Fibroblast of skin of scalp (primary cell): ENCODE data around the gene ARHGAP32.
A peak's percentile ranks its signal among the peaks of the same experiment; 100 is the strongest.
"Not testable (repeated sequence)": the region's sequence is repeated elsewhere in the genome, so short reads cannot be mapped to it uniquely, and the experiment has no call there.

Experiments used
- DNase-seq: peaks from one replicate; pipeline ENCODE4 v3.0.0-alpha.2; 2013

Gene ARHGAP32

DNA sequence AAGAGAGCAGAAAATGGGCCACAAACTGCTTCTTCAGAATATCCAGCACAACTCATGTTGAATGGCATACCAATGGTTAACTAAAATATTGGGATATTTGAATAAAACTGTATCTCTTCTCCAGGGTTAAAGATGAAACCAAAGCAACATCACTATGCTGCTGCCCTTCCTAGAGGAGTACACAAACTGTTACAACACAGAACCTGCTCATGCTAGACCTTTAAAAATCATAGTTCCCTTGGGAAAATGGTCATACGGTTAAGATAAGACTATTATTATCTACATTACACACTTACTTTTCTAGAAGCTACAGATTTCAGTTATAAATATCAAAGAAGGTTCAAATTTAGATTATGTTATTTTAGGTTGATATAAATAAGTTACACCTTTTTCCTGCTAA lies 170.8 kb downstream of the ARHGAP32 start:
- DNase-seq = no peak

DNA sequence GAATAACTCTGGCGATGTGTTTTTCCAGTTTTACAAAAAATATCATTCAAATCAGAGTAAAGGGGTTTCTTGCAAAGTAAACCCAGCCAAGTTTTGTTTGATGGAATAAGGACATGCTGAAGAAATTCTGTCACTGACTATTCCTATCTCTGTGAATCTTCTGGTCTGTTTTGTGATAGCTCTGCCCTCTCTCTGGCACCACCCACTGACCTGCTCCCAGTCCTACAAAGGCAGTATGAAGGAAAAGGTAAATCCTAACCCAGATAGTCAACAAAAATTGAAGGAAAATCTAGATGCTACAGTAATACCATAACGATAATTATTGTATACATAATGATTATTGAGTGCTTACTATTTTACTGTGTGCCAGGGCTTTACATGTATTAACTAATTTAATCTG lies 173.1 kb downstream of the ARHGAP32 start:
- DNase-seq = no peak

DNA sequence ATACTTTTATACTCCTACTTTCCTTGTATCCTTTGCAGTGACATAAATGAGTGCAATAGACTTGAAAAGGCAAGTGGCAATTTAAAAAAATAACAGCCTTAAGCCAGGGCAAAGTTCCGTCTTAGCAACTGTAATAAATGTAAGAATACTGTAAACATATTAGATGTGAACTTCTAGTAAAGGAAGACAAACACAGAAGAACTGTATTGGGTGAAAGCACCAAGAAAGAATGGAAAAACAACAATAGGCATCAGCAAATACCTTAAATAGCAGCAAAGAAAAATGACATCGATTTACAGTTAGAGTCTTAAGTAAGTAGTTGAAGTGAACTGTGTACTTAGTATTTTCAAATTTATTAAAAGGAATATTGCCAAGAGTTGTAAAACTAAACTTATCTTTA lies 174.0 kb downstream of the ARHGAP32 start:
- no peak for DNase-seq

DNA sequence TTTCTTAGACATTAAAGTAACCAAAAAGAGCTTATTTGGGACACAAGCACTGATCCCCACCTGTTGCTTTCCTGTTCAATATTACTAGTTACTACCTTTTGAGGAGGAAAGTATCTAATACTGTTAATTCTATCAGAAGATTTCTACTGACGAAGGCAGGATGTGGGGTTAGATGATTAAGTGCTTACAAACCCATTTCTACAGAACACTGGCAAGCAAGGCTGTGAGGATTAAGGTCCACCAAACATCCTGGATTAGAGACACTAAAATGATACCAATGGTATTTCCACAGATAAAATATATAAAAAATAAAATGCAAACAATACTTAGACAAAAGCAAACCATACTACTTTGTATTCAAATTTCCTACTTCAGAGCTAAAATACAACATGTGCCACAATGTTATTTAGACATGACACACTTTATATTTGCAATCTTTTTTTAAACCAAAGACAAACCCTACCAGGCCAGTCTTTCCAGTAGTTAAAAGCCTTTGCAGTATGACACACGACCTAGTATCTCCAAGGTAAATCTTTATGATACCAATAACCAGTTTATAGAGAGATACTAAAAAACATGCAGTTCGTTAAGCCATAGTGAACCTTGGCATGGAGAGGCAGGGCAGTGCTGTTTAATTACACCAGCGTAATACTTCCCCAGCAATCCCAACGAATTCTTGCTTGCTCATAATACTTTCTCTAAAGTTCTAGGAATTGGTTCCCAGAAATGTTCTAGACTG lies 178.2 kb downstream of the ARHGAP32 start:
- DNase-seq = no peak

DNA sequence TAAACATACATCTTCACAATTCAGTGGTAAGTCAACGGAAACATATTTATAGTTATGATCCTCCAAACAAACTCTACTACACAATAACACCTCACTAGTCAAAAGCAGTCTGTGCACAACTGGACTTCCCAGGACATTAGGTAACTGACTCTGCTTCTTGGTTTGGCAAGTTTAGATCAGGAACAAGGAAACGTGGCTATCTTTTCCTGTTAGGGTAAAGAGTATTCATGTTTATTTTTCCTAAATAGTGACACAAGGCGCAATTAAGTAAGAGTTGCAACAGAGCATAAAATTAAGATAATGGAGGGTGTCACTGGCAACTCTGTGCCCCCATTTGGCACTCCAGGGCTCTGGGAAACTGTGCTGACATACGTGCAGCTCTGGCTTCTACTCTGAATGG lies 179.2 kb downstream of the ARHGAP32 start:
- no peak for DNase-seq

DNA sequence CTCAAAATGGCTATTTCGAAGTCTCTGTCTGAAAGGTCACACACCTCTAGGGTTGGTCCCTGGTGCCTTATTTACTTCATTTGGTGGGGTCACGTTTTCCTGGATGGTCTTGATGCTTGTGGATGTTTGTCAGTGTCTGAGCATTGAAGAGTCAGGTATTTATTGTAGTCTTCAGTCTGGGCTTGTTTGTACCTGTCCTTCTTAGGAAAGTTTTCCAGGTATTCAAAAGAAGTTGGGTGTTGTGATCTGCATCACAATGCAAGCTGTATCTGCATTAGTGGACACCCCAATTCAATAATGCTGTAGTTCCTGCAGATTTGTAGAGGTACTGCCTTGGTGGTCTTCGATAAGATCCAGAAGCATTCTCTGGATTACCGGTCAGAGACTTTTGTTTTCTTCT lies 186.0 kb downstream of the ARHGAP32 start:
- no peak for DNase-seq

DNA sequence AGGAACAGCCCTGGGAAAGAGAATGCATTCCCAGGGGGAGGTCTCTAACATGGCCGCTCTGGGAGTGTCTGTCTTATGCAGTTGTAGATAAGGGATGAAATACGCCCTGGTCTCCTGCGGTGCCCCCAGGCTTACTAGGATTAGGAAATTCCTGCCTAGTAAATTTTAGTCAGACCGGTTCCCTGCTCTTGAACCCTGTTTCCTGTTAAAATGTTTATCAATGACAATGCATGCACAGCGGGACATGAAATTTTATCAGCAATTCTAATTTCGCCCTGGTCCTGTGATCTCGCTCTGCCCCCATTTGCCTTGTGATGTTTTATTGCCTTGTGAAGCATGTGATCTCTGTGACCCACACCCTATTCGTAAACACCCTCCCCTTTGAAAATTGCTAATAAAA lies 193.0 kb downstream of the ARHGAP32 start:
- not testable (repeated sequence) for DNase-seq

DNA sequence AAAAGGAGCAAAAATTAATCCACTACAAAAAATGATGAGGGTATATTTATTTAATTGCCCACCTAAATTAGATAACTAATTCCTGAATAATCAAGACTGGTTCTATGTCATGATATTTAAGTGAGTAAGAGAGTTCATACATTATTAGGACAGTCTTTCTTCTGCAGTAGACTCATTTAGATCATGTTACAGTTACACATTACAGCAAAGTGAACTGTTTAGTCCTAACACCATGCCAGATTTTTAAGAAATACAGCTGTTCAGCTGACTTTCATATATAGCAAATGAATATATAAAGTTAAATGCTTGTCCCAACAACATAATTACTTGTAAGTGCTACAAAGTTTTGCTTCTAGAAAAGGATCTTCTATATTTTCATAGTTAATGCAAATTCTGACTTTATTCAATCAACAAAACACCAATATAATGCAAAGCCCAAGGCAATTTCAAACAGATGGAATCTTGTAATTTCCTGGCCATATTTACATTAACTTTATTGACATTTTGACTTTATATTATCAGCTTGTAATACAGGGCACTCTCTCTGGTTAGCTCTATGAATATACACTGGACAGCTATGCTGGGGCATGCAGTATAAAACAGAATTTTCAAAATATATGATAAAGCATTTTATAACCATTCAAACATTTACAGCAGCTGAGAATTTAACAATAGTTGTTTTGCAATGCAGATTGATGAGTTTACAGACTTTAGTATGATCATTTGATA lies 203.7 kb downstream of the ARHGAP32 start:
- DNase-seq = no peak

DNA sequence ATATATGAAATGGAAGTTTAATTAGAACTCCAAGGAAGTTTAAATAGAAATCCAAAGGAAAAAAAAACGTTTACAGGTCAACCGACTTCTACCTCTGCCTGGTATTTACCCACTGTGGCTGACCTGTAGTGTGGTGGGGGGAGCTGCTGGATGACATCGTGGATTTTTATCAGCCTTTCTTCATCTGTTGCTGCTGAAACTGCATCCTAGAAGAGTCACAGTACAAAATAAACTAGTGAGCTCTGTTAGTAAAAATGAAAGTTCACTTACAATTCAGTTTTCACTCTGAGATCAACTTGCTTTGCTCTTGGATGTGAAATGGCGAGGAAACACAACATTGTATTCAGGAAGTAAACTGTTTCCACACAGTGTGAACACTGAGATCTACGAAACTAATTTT lies 206.2 kb downstream of the ARHGAP32 start:
- DNase-seq = no peak

DNA sequence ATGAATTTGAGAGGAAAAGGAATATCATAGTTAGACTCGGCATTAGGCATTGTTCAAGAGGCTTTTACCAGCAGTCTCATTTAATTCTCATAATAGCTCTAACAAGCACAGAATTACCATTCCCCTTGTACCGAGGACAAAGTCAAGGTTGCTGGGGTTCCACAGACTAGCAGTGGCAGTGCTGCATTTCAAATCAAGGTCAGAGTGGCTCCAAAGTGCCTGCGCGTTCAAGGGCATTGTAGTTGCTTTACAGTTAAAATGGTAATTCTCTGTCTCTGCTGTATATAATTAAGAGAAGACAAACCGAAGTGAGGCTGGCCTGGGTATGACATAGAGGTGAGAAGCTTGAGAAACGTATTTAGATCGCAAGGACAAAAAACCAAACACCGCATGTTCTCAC lies 209.1 kb downstream of the ARHGAP32 start:
- DNase-seq = no peak

DNA sequence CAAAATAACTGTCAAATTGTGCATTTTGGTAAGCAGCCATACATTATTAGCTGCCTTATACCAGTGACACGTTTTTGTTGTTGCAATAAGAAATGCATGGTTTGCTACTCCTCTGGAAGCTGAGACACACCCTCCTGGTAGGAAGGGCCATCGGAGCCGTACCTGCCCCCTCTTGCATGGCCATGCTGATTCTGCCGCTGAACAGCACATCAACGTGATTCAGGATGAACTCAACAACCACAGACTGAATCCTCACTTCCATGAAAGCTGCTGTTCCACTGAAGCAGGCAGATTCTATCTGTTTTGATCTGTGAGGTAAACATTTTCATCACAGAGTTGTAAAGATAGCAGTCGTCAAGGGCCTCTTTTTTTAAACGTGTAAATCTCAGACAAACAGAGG lies 210.9 kb downstream of the ARHGAP32 start:
- no peak for DNase-seq

DNA sequence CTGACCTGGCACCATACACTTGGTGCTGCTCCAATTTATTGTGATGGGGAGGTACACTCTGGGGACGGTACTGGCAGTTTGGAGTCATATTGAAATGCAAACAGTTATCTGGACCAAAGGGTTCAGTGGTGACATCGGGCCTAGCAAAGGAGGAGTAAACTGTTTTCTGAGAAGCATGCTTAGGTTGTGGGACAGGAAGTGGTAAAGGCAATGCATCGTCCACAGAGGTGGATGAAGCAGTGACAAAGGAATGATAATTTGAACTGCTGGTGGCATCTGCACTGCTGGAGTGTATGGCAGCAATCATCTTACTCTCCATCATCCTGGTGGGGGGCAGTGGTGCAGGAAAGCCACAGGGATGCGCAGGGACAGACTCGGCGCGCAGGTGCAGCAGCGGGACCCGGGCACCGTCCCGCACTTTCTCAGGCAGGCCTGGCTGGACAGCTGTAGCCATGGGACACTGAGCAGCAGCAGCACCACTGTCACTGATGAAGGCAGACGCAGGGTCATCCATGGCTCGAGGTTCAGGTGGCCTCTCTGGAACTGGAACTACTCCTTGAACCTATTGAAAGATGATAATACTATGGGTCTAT lies 221.4 kb downstream of the ARHGAP32 start:
- no peak for DNase-seq

DNA sequence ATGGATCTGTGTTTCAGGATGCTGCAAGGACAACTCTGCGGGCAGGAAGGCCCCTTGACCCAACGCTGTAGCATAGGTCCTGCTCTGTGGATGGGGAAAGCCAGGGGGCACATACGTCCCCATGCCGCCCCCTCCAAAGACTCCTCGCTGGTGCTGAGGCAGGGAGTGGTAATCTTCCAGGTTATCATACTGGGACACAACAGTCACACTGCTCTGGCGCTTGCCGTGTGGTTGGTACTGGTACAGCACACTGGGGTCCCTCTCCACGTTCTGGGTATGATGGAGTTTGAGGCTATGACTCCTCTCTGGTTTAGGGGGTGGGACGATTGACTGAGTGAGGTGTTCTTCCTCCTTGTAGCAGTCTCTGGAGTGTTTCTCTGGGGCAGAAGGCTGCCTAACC lies 223.2 kb downstream of the ARHGAP32 start:
- no peak for DNase-seq

DNA sequence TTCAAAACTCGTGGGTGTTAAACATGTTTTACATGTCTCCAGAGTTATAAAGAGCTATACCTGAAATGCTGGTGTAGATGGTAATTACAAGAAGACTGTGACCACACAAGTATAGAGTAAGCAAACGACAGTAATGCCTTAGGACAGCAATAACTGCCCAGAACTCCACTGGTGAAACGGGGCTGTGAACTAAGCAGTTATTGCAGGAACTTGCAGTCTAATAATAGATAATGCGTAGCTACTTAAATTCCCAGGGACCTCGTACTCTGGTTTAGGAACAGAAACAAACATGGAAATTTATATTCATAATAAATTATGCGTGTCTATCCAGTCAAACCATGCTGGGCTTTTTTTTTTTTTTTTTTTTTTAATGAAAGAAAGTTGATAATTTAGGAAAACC lies 224.5 kb downstream of the ARHGAP32 start:
- DNase-seq = no peak

DNA sequence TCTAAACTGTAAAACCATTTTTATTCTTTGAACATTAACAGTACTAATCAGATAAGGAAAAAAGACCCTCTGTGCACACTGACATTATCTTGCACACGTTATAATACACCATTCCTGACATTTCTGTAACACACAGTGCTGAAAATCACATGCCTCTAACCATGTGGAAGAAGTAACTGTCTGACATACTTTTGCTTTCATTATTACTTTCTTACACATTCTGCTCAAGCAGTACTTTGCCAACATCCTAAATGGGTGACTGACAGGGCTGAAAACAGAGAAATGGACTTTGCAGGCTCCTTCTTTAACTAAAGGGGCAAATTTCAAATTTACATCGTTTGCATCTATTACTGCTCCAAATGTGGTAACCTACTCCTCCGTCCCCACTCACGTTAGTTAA lies 226.6 kb downstream of the ARHGAP32 start:
- no peak for DNase-seq

DNA sequence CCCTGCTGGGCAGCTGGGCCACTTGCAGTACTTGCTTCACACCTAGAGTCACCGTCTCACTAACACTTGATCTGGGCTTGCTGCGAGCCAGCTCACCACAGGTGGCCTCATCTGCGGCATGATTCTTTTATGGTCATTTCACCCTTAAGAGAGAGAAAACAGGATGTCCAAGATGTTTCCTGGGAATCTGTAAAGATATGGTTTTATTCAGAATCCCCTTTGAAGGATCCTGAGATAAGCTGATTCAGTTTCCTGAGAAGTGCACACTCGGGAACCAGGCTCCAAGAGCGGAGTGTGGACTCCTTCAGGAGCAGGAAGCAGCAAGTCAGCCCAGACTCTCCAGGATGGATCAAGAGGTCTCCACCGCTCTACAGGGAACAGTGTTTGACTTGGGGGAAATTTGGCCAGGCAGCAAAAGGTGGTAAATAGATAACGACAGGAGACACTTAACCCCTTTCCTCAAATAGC lies 227.6 kb downstream of the ARHGAP32 start:
- no peak for DNase-seq

DNA sequence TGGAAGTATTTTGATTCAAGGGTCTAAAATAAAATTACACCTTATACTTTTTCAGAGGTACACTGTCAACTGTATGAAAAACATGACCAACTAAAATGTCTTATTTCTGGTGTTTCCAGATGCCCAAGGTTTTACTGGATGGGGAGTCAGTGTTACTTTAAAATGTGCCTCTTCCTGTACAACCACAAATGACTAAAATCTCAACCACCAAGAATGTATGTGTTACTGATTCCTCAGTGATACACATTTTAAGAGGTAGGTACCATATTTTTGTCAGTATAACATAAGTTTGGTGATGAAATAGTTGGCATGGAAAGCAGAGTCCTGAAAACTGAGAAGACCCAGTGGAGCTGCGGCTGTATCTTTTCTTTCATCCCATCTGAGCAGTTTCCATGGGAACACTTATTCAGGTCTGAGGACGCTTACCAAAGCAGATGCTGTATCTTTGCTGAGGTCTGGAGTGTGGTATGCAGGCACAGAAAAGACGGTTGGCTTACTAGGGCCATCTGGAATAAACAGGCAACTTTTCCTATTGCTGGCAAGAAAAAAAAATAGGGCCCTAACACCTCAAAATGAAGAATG lies 228.3 kb downstream of the ARHGAP32 start:
- DNase-seq = peak; percentile 10

DNA sequence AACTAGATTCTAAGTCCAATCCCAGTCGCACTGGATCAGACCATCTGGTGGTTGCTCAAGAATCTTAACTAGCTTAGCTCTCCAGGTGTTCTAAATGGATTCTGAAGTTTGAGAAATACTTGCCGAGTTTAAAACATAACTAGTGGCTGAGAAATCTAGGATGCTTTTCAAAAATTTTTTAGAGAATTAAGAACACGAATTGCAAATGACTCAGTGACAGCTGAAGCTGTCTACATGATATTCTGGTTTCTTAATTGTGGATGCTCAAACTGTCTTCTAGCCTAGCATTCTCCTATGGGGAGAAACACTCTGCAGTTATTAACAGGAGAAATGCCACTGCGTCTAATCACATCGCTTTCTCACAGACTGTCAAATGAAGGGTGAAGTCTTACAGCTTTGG lies 229.2 kb downstream of the ARHGAP32 start:
- DNase-seq = no peak

DNA sequence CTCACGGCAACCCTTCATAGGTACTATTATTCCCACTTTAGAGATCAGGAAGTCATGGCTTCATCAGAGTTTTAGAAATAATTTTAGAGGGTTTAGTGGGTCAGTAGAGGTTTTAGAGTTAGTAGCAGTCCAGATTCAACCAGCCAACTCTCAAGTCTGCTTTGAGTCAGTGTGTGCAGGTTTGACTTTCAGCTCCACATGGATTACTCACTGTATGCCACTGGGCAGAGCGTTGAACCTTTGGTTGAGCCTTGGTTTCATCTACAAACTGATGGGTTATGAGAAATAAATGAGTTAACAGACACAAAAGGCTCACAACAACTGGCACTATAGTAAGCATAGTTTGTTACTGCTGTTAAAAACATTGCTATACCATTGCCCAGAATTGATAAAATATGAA lies 230.5 kb downstream of the ARHGAP32 start:
- no peak for DNase-seq

DNA sequence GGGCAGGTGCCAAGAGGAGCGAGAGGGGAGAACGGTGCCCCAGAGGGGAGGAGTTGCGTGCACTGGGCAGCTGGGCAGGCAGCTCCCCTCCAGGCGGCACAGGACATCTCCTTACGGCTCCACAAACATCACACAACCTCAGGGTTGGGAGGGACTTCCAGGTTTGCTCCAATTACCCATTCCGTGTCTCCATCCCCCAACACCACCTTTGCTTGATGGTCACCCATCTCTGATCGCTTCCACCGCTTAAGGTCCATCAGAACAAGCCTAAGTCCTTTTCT lies 235.0 kb downstream of the ARHGAP32 start:
- no peak for DNase-seq

DNA sequence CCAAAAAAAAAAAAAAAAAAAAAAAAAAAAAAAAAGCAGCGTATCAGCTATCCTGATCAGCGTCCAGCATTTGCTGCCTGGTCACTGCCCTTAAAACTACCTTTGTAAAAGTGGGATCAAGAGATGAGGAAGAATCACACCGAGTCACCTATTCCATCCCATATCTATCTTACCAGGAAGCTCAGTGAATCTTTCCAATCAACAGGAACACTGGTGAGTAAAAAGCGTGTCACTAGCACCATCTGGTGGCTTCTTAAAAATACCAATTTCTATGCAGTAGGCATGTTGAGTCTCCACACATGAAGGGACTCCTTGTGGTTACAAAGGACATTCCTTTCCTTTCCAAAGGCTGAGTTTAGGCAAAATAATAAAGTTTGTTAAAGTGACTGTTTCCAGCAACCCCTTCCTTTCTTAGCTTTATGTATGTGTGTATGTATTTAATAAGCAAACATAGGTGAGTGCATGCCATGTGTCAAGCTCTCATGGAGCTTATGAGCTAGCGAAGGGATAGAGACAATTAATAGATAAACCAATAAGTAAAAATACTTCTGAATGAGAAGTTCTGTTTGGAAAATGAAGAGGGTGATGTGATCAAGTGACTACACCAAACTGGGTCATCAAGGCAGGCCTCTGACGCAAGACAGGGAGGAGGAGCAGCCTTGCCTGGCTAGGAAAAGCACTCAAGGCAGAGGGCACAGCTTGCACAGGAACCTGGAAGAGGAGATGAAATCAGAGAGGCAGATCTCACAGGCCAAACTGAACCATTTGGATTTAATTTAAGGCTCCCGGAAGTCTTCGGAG lies 235.5 kb downstream of the ARHGAP32 start:
- peak; percentile 80 for DNase-seq

DNA sequence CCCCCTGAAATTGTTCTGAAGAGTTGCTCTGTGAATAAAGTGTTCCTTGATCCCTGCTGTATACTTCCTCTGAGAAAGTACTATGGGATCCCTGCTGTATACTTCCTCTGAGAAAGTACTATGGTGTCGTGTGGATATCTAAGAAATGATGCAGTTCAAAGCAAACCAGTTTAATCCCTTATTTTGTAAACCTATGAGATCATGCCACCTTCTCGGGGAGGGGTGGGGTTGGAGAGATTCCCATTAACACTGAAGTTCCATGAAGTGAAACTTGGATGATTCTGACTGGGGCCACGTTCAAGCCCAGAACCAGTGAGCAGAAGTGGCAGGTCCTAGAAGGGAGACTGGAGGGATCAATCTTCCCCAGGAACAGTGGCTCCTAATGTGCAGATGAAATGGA lies 236.5 kb downstream of the ARHGAP32 start:
- no peak for DNase-seq

DNA sequence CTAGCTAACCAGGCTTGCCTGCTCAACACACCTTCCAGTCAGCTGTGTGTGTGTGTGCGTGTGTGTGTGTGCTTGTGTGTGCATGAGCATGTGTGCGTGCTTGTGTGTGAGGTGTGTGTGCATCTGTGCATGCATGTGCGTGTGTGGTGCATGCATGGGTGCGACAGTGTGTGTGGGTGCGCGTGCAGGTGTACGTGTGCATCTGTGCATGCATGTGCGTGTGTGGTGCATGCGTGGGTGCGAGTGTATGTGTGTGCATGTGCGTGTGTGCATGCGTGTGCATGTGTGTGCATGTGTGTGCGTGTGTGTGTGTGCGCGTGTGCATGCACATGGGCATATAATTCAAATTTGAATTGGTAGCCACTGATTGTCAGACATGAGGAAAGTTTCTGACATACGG lies 239.0 kb downstream of the ARHGAP32 start:
- DNase-seq = no peak
